Astrocyte (in vitro differentiated cells and primary cell): ENCODE data around the gene ATP5F1D. TPM values are rescaled to one million over a fixed set of nuclear protein-coding genes. Genes with fewer than 3 reads are reported as not detected.

Source experiments
- DNase-seq: peaks from one replicate; pipeline ENCODE4 v3.0.0-alpha.2; 2010; ENCODE audit warnings: low read depth
- FAIRE-seq: peaks from 2 replicates; lab custom pipeline; 2011; peaks lifted over from hg19 to GRCh38; lab: Jason Lieb, UNC
- H2AFZ ChIP-seq: 2 replicates; pipeline ENCODE4 v1.6.0; 2012; ENCODE audit warnings: low read depth, low read length, inconsistent platforms
- H3K27ac ChIP-seq: 2 replicates; pipeline ENCODE4 v1.5.1; 2011; ENCODE audit warnings: low read depth, low read length, inconsistent platforms
- H3K27me3 ChIP-seq: 2 replicates; pipeline ENCODE4 v1.6.0; 2011; ENCODE audit warnings: low read length, inconsistent platforms; ENCODE audit not compliant: insufficient read depth
- H3K36me3 ChIP-seq: 2 replicates; pipeline ENCODE4 v1.5.1; 2011; ENCODE audit warnings: low read length, inconsistent platforms; ENCODE audit not compliant: insufficient read depth
- H3K4me1 ChIP-seq: 2 replicates; pipeline ENCODE4 v1.5.1; 2011; ENCODE audit warnings: low read length, inconsistent platforms; ENCODE audit not compliant: insufficient read depth
- H3K4me2 ChIP-seq: 2 replicates; pipeline ENCODE4 v1.6.0; 2012; ENCODE audit warnings: low read length, inconsistent platforms
- H3K4me3 ChIP-seq: 2 replicates; pipeline ENCODE4 v1.5.1; 2011; ENCODE audit warnings: low read depth, mild to moderate bottlenecking, low read length, inconsistent platforms; ENCODE audit not compliant: insufficient read depth
- H3K79me2 ChIP-seq: 2 replicates; pipeline ENCODE4 v1.6.0; 2012; ENCODE audit warnings: mild to moderate bottlenecking, low read length, inconsistent platforms; ENCODE audit not compliant: insufficient read depth
- H3K9ac ChIP-seq: 2 replicates; pipeline ENCODE4 v1.6.0; 2012; ENCODE audit warnings: mild to moderate bottlenecking, low read length, inconsistent platforms
- H3K9me3 ChIP-seq: 2 replicates; pipeline ENCODE4 v1.5.1; 2012; ENCODE audit warnings: low read depth, mild to moderate bottlenecking, low read length, inconsistent platforms; ENCODE audit not compliant: insufficient read depth
- H4K20me1 ChIP-seq: 2 replicates; pipeline ENCODE4 v1.6.0; 2012; ENCODE audit warnings: low read length, inconsistent platforms; ENCODE audit not compliant: insufficient read depth
- H3K27ac Mint-ChIP-seq: one replicate; pipeline ENCODE4 v1.8.0; 2021; ENCODE audit warnings: mild to moderate bottlenecking, mixed read lengths; ENCODE audit not compliant: unreplicated experiment
- H3K27me3 Mint-ChIP-seq: one replicate; pipeline ENCODE4 v1.8.0; 2021; ENCODE audit warnings: low read depth, mixed read lengths; ENCODE audit not compliant: unreplicated experiment
- H3K36me3 Mint-ChIP-seq: one replicate; pipeline ENCODE4 v1.8.0; 2021; ENCODE audit warnings: low read depth, mixed read lengths; ENCODE audit not compliant: unreplicated experiment
- H3K4me1 Mint-ChIP-seq: one replicate; pipeline ENCODE4 v1.8.0; 2021; ENCODE audit warnings: low read depth, mixed read lengths; ENCODE audit not compliant: unreplicated experiment
- H3K4me3 Mint-ChIP-seq: one replicate; pipeline ENCODE4 v1.8.0; 2021; ENCODE audit warnings: mild to moderate bottlenecking, moderate library complexity, mixed read lengths; ENCODE audit not compliant: unreplicated experiment
- H3K9me3 Mint-ChIP-seq: one replicate; pipeline ENCODE4 v1.8.0; 2021; ENCODE audit warnings: mild to moderate bottlenecking, mixed read lengths; ENCODE audit not compliant: unreplicated experiment
- EZH2 ChIP-seq: IDR thresholded peaks from 2 replicates; pipeline ENCODE4 v1.6.1; 2012; ENCODE audit warnings: mild to moderate bottlenecking, low read length, inconsistent platforms; ENCODE audit not compliant: insufficient read depth
- total RNA-seq: library from RNA; stranded (reverse); gene quantifications from 2 replicates; pipeline ENCODE4 v1.2.1, GENCODE V29; 2021
- TF ChIP-seq, protein P1 (sequence below): IDR thresholded peaks from 2 replicates; pipeline ENCODE4 v1.5.1; 2011; ENCODE audit warnings: low read depth, mild to moderate bottlenecking, inconsistent platforms, low read length, moderate library complexity; ENCODE audit not compliant: insufficient read depth

The ATP5F1D gene
- total RNA-seq, 1 donor from 2014 or later, result 154 TPM

DNA sequence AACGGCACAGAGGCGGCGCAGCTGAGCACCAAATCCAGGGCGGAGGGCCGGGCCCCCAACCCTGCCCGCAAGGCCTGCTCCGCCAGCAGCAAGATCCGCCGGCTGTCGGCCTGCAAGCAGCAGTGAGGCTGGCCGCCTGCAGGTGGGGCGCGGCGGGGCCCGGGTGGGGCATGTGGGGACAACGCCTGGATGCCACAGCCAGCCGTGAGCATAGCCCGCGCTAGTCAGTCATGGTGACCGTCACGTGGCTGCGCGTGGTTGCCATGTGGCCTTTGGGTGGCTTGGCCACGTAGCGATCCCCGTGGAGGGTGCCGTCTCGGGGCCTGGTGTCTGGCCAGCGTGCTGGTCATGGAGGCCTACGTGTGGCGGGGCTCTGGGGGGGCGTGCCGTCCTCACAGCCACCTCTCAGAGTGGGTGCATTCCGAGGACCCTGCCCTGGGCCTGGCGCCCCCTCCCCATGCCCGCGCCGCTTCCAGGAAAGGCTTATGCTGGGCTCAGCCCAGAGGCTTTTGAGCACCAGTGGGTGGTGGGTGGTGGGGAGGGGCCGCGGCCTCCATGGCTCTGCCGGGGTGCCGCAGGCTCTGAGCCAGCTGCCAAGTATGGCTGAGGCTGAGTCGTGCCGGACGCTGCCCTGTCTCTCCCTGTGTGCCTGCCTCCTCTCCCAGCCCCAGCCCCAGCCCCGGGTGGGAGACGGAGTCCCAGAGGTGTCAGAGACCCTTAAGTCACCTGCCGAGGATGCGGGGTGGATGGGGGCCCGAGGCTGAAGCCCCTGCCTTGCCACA is 14.8 kb upstream of the ATP5F1D start:
- H3K9me3 Mint-ChIP-seq, result no peaks in the 10 kb centered on the region
- Histone ChIP-seq H3K36me3 (no peaks in the 10 kb centered on the region), H4K20me1 (peaks cover 47% of the 10 kb centered on the region), H3K79me2 (peaks cover 6% of the 10 kb centered on the region), H3K4me2 (no peak overlapping the region), H3K27me3 (no peaks in the 10 kb centered on the region), H3K4me1 (no peaks in the 10 kb centered on the region), H3K9me3 (no peaks in the 10 kb centered on the region), H3K4me3 (no peak overlapping the region), H2AFZ (no peak overlapping the region), H3K9ac (no peak overlapping the region), H3K27ac (no peak overlapping the region)
- H3K4me3 Mint-ChIP-seq, result no peak overlapping the region
- peaks cover 2% of the 10 kb centered on the region for H3K36me3 Mint-ChIP-seq
- TF ChIP-seq EZH2, result no peak
- TF ChIP-seq, protein P1, sequence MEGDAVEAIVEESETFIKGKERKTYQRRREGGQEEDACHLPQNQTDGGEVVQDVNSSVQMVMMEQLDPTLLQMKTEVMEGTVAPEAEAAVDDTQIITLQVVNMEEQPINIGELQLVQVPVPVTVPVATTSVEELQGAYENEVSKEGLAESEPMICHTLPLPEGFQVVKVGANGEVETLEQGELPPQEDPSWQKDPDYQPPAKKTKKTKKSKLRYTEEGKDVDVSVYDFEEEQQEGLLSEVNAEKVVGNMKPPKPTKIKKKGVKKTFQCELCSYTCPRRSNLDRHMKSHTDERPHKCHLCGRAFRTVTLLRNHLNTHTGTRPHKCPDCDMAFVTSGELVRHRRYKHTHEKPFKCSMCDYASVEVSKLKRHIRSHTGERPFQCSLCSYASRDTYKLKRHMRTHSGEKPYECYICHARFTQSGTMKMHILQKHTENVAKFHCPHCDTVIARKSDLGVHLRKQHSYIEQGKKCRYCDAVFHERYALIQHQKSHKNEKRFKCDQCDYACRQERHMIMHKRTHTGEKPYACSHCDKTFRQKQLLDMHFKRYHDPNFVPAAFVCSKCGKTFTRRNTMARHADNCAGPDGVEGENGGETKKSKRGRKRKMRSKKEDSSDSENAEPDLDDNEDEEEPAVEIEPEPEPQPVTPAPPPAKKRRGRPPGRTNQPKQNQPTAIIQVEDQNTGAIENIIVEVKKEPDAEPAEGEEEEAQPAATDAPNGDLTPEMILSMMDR, result no peak
- DNase-seq, result no peak
- peaks cover 4% of the 10 kb centered on the region for H3K4me1 Mint-ChIP-seq
- peak overlapping the region; percentile 12 for H3K27ac Mint-ChIP-seq
- no peak for FAIRE-seq
- no peaks in the 10 kb centered on the region for H3K27me3 Mint-ChIP-seq

GRCh38 chr19:1227304-1228054 is 14.1 kb upstream of the ATP5F1D start:
- H3K79me2 ChIP-seq, result peaks cover 6% of the 10 kb centered on the region
- Mint-ChIP-seq H3K9me3 (no peaks in the 10 kb centered on the region), H3K4me3 (no peak overlapping the region), H3K27ac (peak overlapping the region; percentile 12), H3K27me3 (no peaks in the 10 kb centered on the region), H3K4me1 (peaks cover 8% of the 10 kb centered on the region), H3K36me3 (peaks cover 5% of the 10 kb centered on the region)
- H3K4me3 ChIP-seq, result no peak overlapping the region
- H2AFZ ChIP-seq, result no peak overlapping the region
- DNase-seq (no peak), FAIRE-seq (no peak)
- H3K4me1 ChIP-seq, result peaks cover 6% of the 10 kb centered on the region
- no peak overlapping the region for H3K9ac ChIP-seq
- no peaks in the 10 kb centered on the region for H3K27me3 ChIP-seq
- H4K20me1 ChIP-seq, result peaks cover 47% of the 10 kb centered on the region
- H3K36me3 ChIP-seq, result no peaks in the 10 kb centered on the region
- no peak for TF ChIP-seq EZH2
- TF ChIP-seq, protein P1, result no peak
- H3K27ac ChIP-seq, result no peak overlapping the region
- no peak overlapping the region for H3K4me2 ChIP-seq
- no peaks in the 10 kb centered on the region for H3K9me3 ChIP-seq
